PC-3 (cell line): ENCODE results near the gene DZANK1.

Source experiments
- EZH2 ChIP-seq: fragments of 300-600 bp; sonication (generic); IDR thresholded peaks from one replicate; pipeline ENCODE4 v1.6.1; 2017; ENCODE audit warnings: antibody characterized with exemption, mild to moderate bottlenecking, low read length; ENCODE audit not compliant: unreplicated experiment
- EZH2phosphoT487 ChIP-seq: fragments of 300-600 bp; sonication (generic); IDR thresholded peaks from 2 replicates; pipeline ENCODE4 v1.6.1; 2018; ENCODE audit warnings: mild to moderate bottlenecking, antibody characterized with exemption, low read length, borderline replicate concordance
- TF ChIP-seq, protein P1 (sequence below): fragments of 300-600 bp; sonication (generic); conservative IDR thresholded peaks from 2 replicates; pipeline ENCODE4 v1.5.1; 2017; ENCODE audit warnings: antibody characterized with exemption, low read depth, mild to moderate bottlenecking, low read length

DNA sequence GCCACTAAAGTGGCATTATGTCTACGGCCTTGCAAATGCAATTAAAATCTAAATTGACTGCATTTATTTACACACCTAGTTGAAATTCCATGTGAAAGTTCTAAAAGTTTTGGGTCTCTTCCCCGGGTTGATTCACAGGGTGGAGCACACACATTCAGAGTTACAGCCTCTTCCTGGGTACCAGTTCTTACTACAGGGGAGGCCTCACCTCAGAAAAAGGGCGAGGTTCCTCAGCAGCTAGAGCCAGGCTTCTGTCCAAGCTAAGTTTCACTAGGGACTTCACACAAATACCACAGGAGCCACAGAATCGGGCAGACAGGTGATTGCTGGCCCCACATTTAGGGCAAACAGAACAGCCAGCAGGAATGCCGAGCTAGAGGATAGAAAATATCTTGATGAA is 52.7 kb downstream of the DZANK1 start:
- TF ChIP-seq, protein P1, sequence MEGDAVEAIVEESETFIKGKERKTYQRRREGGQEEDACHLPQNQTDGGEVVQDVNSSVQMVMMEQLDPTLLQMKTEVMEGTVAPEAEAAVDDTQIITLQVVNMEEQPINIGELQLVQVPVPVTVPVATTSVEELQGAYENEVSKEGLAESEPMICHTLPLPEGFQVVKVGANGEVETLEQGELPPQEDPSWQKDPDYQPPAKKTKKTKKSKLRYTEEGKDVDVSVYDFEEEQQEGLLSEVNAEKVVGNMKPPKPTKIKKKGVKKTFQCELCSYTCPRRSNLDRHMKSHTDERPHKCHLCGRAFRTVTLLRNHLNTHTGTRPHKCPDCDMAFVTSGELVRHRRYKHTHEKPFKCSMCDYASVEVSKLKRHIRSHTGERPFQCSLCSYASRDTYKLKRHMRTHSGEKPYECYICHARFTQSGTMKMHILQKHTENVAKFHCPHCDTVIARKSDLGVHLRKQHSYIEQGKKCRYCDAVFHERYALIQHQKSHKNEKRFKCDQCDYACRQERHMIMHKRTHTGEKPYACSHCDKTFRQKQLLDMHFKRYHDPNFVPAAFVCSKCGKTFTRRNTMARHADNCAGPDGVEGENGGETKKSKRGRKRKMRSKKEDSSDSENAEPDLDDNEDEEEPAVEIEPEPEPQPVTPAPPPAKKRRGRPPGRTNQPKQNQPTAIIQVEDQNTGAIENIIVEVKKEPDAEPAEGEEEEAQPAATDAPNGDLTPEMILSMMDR: no peak
- no peak for TF ChIP-seq EZH2
- no peak for TF ChIP-seq EZH2phosphoT487
